Stimulated activated naive CD4-positive, alpha-beta T cell treated with Interleukin-2 at 50 U/mL for 16 hours (primary cell): ENCODE data around the gene HS3ST6.
"Not testable (repeated sequence)": the region's sequence is repeated elsewhere in the genome, so short reads cannot be mapped to it uniquely, and the experiment has no call there.

Experiments used
- DNase-seq: peaks from one replicate; lab custom pipeline; 2025; lab: John Stamatoyannopoulos, UW

HS3ST6 gene

GRCh38 chr16:1946495-1947368 lies 28.5 kb upstream of the HS3ST6 start:
- DNase-seq = no peak

- no peak for DNase-seq
These were observed 27.6 kb upstream of the HS3ST6 start for GRCh38 chr16:1945559-1946391.

GRCh38 chr16:1944612-1945199 lies 26.5 kb upstream of the HS3ST6 start:
- DNase-seq = no peak

- peak; percentile 99 for DNase-seq
These were observed 24.9 kb upstream of the HS3ST6 start, which contains the start of gene MSRB1 for GRCh38 chr16:1942810-1943726. TSS of gene MSRB1 (minus strand) at chr16:1943199. CDS start at chr16:1943156, 43 bp downstream.

GRCh38 chr16:1942047-1942809 lies 24.0 kb upstream of the HS3ST6 start:
- DNase-seq = no peak

GRCh38 chr16:1941162-1942046 lies 23.2 kb upstream of the HS3ST6 start:
- no peak for DNase-seq

- DNase-seq = no peak
These were observed 22.3 kb upstream of the HS3ST6 start for GRCh38 chr16:1940273-1941161.

GRCh38 chr16:1939833-1940232 lies 21.6 kb upstream of the HS3ST6 start:
- DNase-seq = not testable (repeated sequence)

GRCh38 chr16:1938910-1939309 lies 20.7 kb upstream of the HS3ST6 start:
- DNase-seq = no peak

- no peak for DNase-seq
These were observed 20.1 kb upstream of the HS3ST6 start for GRCh38 chr16:1938316-1938715.

- no peak for DNase-seq
These were observed 18.8 kb upstream of the HS3ST6 start for GRCh38 chr16:1936945-1937479.

GRCh38 chr16:1933097-1933661 lies 15.0 kb upstream of the HS3ST6 start:
- no peak for DNase-seq

- DNase-seq = no peak
These were observed 14.1 kb upstream of the HS3ST6 start for GRCh38 chr16:1932050-1933028.

- DNase-seq = no peak
These were observed 12.1 kb upstream of the HS3ST6 start for GRCh38 chr16:1930338-1930720.

- DNase-seq = peak; percentile 86
These were observed 11.5 kb upstream of the HS3ST6 start for GRCh38 chr16:1929578-1930337.

GRCh38 chr16:1929105-1929504 lies 10.9 kb upstream of the HS3ST6 start:
- DNase-seq = no peak
